ENCODE measurements around the gene SGTA. TPM values are rescaled to one million over a fixed set of nuclear protein-coding genes. Genes with fewer than 3 reads are reported as not detected.

SGTA gene
- total RNA-seq, 1 experiment from 2014 or later = 109 TPM

GRCh38 chr19:2720777-2721569, 62.1 kb downstream of the SGTA start, which contains the start of gene DIRAS1:
DIRAS1 (minus strand) TSS chr19:2721372; CDS start chr19:2717806, 3,566 bp downstream.
- ChIA-PET CTCF (no interaction called here), RAD21 (ENCODE audit: low non-redundant PET in 1 of 2, low total read pairs in 2 of 2, uncharacterized antibody in 2 of 2, unreplicated experiment in 2 of 2) (no interaction called here), POLR2A (no interaction called here)
- intact Hi-C loops (cut with micrococcal nuclease) = no loop called here
- Histone ChIP-seq H3K9me3 (ENCODE audit: control insufficient read depth in 1 of 2, insufficient read depth in 1 of 2, low read depth in 1 of 2, low read length in 2 of 2) (peaks cover 0 to 1% of the 10 kb centered on the region in 2 experiments; a peak in 1 of 4 replicates), H3K36me3 (ENCODE audit: control insufficient read depth in 1 of 2, insufficient read depth in 2 of 2, low read length in 2 of 2) (no peaks in the 10 kb centered on the region; a peak in 1 of 4 replicates), H3K4me1 (ENCODE audit: control insufficient read depth in 1 of 2, insufficient read depth in 2 of 2, low read length in 2 of 2) (peaks cover 21 to 41% of the 10 kb centered on the region in 2 experiments), H3K9me2 (ENCODE audit: insufficient read depth) (no peaks in the 10 kb centered on the region), H3K79me2 (ENCODE audit: insufficient read depth, low read length) (peaks cover 11% of the 10 kb centered on the region; the same call in 1 of the 2 replicates), H3K4me3 (replicated peaks in 1 of 2; ENCODE audit: low read depth in 1 of 2, low read length in 2 of 2) (peak within 1 kb of the TSS; percentile 61 to 73), H3K4me2 (ENCODE audit: low read length) (peak within 1 kb of the TSS; percentile 86), H2AFZ (ENCODE audit: low read depth, low read length, poor library complexity, severe bottlenecking) (no peak within 1 kb of the TSS), H4K20me1 (ENCODE audit: insufficient read depth) (no peaks in the 10 kb centered on the region), H3K27me3 (ENCODE audit: insufficient read depth, low read length) (no peaks in the 10 kb centered on the region), H3K9ac (ENCODE audit: low read length) (peak within 1 kb of the TSS; percentile 72), H3K27ac (ENCODE audit: low read depth, low read length) (peak within 1 kb of the TSS; percentile 57; the same call in 1 of the 2 replicates)
- BruUV-seq (replicated peaks) = no TSS peak
- DNase-seq (ENCODE audit: low read depth, low spot score) = no peak
- TF ChIP-seq ELF1 (IDR thresholded peaks at IDR 0.05; ENCODE audit: borderline replicate concordance, low read depth) (no peak), POLR2A (IDR thresholded peaks at IDR 0.05; ENCODE audit: borderline replicate concordance, extremely low read depth, insufficient read depth, insufficient read length) (no peak), ZFX (IDR thresholded peaks at IDR 0.05) (0 out of 2 replicates have a peak, but pooled peaks have one; percentile 17)
- peak; percentile 44 for ATAC-seq

GRCh38 chr19:2719920-2720776, 62.9 kb downstream of the SGTA start:
- Histone ChIP-seq H3K4me1 (ENCODE audit: control insufficient read depth in 1 of 2, insufficient read depth in 2 of 2, low read length in 2 of 2) (peaks cover 21 to 41% of the 10 kb centered on the region in 2 experiments), H3K4me2 (ENCODE audit: low read length) (peak overlapping the region; percentile 86), H3K9me3 (ENCODE audit: control insufficient read depth in 1 of 2, insufficient read depth in 1 of 2, low read depth in 1 of 2, low read length in 2 of 2) (peaks cover 8 to 9% of the 10 kb centered on the region in 2 experiments; a peak in 3 of 4 replicates), H3K27me3 (ENCODE audit: insufficient read depth, low read length) (no peaks in the 10 kb centered on the region), H2AFZ (ENCODE audit: low read depth, low read length, poor library complexity, severe bottlenecking) (no peak overlapping the region), H3K79me2 (ENCODE audit: insufficient read depth, low read length) (peaks cover 11% of the 10 kb centered on the region; the same call in 1 of the 2 replicates), H3K9ac (ENCODE audit: low read length) (peak overlapping the region; percentile 72), H3K9me2 (ENCODE audit: insufficient read depth) (no peaks in the 10 kb centered on the region), H3K27ac (ENCODE audit: low read depth, low read length) (peak overlapping the region; percentile 45; the same call in 1 of the 2 replicates), H3K36me3 (ENCODE audit: control insufficient read depth in 1 of 2, insufficient read depth in 2 of 2, low read length in 2 of 2) (peaks cover 0 to 4% of the 10 kb centered on the region in 2 experiments; a peak in 2 of 4 replicates), H3K4me3 (replicated peaks in 1 of 2; ENCODE audit: low read depth in 1 of 2, low read length in 2 of 2) (peak overlapping the region; percentile 61 to 73), H4K20me1 (ENCODE audit: insufficient read depth) (no peaks in the 10 kb centered on the region)
- ChIA-PET CTCF (no interaction called here), POLR2A (no interaction called here), RAD21 (ENCODE audit: low non-redundant PET in 1 of 2, low total read pairs in 2 of 2, uncharacterized antibody in 2 of 2, unreplicated experiment in 2 of 2) (no interaction called here)
- TSS peak; percentile 6 for BruUV-seq (replicated peaks)
- ATAC-seq = no peak
- no peak for DNase-seq (ENCODE audit: low read depth, low spot score)
- intact Hi-C loops (cut with micrococcal nuclease) = no loop called here
- TF ChIP-seq POLR2AphosphoS5 (IDR thresholded peaks at IDR 0.05; ENCODE audit: low read depth, low read length) (no peak), EZH2 (IDR thresholded peaks at IDR 0.05) (no peak), TCF7L2 (IDR thresholded peaks at IDR 0.05; ENCODE audit: borderline replicate concordance, extremely low read depth, insufficient read depth, insufficient read length) (no peak), ZFX (IDR thresholded peaks at IDR 0.05) (no peak), POLR2A (IDR thresholded peaks at IDR 0.05; ENCODE audit: borderline replicate concordance, extremely low read depth, insufficient read depth, insufficient read length) (no peak), ZNF274 (IDR thresholded peaks at IDR 0.05; ENCODE audit: low read depth, low read length) (no peak), SRF (IDR thresholded peaks at IDR 0.05; ENCODE audit: low read depth) (no peak), REST (IDR thresholded peaks at IDR 0.05; ENCODE audit: low read depth) (no peak), JUND (IDR thresholded peaks at IDR 0.05) (no peak), SIN3A (IDR thresholded peaks at IDR 0.05; ENCODE audit: low read depth) (no peak), RAD21 (IDR thresholded peaks at IDR 0.05; ENCODE audit: low read depth) (no peak), ATF3 (IDR thresholded peaks at IDR 0.05) (no peak)

Data from HCT116 (cell line).